HG03342 (cell line): ENCODE results near the gene CHD2.
"Not testable (repeated sequence)": the region's sequence is repeated elsewhere in the genome, so short reads cannot be mapped to it uniquely, and the experiment has no call there.

ENCODE experiments used
- ATAC-seq: cut with Tn5 transposase; IDR thresholded peaks from one replicate; pipeline ENCODE4 v1.9.1; 2021; ENCODE audit warnings: mild to moderate bottlenecking, moderate library complexity; ENCODE audit not compliant: unreplicated experiment

CHD2 gene

DNA sequence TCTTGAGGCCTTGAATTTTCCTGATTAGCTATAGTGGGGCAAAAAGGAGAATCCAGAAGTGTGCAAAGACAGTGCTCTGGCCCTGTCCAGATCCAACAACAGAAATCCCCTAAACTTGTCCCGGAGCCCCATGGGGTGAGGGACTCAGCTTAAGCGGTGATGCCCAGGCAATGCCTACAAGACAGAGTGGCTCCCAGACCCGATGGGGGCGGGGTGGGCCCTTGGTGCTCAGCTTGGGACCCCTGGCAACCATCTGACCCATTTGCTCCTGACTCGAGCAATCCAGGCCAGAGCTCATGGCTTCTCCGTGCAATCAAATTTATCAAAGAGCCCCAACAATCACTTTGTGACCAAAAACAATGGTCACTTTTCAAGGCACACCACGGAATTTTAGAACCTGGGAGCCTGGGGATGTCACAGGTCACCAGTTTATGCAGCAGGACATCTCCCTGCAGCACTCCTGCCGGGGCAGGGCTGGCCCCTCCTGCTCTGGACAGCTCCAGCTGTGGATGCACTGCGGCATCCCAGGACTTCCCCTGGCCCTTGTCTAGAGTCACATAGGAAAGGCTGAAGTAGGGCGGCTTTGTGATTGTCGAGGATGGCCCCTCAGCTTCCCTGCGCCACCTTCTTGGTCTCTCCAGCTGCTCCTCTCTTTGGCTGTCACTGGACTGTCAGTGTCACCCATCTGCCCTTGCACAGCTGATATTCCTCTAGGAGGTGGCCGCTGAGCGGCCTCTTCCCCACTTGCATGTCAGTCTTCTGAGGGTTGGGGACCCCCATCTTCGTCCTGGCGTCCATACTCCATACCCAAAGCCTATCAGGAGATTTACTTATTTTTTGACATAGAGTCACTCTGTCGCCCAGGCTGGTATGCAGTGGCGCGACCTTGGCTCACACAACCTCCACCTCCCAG lies 160.5 kb downstream of the CHD2 start:
- ATAC-seq, result no peak

DNA sequence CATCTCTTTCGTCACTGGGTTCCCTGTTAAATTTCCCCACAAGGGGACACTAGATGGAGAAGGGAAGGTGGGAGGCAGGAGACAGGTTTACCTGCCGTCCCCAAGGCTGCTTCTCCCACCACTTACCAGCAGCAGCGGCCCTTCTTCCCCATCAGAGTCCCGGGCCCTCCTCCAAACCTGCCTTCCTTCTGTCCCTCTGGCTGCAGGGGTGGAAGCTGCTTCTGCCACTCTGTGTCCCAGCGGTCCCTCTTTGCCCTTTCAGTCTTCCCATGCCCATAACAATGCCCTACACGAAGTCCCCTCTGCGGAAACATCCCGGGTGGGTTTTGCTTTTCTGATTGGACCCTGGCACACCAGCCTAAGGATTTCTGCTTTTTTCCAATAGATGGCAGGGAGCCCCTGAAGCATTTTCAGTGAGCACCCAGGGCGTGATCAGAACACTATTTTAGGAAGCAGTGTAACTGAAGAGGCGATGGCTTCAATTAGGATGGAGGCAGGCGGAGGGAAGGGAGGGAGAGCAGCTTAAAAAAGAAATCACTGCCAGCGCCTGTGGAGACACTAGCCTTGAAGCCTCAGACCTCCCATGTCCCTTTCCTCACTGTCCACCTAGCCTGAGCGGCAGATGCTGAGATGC lies 162.6 kb downstream of the CHD2 start:
- ATAC-seq, result not testable (repeated sequence)

DNA sequence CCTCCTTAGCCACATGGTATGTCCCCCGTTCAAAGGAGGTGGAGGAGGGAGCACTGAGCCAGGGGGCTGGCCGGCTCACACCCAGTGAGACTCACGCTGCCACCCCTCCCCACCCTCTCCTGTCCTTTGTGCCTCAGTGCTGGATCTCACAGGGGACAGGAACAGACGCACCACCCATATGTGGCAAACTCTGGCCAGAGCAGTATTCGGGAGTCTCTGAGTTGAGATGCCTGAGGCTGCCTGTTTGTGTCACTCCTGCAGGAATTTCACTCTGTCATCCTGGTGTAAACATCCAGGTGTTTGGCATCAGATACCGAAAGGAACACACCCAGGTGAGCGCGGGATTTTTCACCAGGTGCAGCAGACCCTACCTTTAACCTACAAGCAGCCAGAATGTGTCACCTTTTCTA lies 163.1 kb downstream of the CHD2 start:
- no peak for ATAC-seq

DNA sequence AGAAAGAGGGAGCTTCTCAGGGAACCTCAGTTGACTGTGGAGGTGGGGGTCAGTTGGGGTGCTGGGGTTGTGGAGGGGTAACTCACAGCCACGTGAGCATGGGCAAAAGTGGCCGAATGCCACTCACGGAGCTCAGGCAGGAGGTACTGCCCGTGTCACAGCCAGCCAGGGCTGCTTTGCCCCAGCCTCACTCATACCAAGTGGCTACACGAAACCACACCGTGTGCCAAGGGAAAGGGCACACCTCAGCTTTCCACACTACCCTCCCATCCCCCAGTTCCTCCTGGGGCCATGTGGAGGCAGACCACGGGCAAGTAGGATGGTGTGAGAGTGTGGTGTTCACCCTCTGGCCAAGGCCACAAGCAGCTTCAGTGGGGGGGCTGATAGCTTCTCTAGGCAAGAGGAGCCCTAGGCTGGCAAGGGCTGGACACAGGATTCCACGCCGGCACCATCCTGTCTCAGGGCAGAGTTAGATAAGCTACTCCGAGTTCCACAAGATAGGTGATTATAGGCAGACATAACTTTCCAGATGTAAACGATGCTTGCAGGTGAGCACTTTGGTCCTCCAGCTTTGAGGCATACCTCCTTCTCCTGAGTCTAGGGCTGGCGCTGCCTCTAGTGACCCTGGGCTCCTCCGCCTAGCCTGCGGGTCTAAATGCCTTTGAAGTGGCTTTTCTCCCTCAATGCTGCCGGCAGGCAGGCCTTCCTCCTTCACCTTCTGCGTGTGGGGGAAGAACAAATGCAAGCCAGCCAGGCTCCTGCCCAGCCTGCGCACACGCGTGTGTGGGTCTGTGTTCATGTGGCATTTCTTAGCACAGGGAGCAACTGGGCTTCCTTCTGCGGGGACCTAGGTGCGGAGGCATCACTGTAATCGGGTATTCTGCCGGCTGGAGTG lies 163.9 kb downstream of the CHD2 start:
- no peak for ATAC-seq

- no peak for ATAC-seq
Measured at GRCh38 chr15:93065641-93066045, 165.5 kb downstream of the CHD2 start.

DNA sequence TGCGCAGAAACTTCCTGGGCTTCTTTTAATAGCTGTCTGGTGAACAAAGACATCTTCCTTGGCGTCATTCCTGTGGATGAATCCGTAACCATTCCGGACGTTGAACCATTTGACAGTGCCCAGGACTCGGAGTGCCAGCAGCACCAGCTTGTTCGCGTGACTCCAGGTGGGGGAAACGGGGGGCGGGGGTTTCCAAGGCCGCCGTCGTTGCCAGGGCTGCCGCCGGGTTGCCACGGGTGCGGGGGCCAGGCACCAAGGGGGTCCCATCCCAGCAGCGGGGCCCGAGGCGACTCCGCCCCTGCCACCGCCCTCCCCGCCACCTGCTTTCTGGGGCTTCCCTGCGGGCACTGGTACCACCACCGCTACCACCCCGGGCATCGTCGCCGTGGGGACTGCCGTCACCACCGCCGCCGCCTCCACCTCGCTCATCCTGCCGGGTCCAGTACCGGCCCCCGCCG lies 166.1 kb downstream of the CHD2 start:
- no peak for ATAC-seq

DNA sequence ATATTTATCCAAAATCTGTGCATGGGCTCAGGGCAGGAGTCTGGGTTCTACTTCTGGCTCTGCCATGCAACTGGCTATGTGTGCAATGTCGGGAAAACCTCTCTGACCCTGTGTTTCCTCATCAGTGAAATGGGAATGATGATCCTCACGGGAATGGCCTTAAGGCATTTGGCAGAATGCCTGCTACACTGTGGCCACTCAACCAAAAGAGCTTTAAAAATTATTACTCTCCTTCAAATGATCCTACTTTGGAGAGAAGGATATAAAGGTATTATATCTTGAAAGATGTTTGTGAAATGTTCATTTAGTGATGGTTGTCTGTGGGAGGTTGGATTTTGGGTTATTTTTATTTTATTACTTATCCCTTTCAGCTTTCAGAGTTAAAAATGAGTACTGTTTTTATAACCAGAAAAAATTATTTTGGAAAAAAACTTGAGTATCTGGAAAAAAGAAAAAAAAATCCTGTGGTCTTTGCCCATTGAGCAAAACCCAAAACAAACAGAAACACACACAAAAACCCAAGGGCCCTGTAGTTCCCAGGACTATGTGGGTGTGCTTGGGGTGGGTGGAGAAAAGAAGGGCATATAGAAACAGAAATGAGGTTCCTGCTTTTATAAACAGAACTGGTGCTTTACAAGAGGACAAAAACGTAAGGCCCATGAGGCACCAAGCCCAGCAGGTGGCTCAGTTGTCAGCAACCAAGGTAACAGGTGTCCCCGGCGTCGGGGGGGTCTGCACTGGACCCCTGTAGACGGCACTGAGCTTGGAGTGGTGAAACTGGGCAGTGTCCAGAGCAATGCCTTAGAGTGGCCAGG lies 166.9 kb downstream of the CHD2 start:
- no peak for ATAC-seq

- ATAC-seq, result no peak
Measured at GRCh38 chr15:93067649-93068085, 167.5 kb downstream of the CHD2 start.

DNA sequence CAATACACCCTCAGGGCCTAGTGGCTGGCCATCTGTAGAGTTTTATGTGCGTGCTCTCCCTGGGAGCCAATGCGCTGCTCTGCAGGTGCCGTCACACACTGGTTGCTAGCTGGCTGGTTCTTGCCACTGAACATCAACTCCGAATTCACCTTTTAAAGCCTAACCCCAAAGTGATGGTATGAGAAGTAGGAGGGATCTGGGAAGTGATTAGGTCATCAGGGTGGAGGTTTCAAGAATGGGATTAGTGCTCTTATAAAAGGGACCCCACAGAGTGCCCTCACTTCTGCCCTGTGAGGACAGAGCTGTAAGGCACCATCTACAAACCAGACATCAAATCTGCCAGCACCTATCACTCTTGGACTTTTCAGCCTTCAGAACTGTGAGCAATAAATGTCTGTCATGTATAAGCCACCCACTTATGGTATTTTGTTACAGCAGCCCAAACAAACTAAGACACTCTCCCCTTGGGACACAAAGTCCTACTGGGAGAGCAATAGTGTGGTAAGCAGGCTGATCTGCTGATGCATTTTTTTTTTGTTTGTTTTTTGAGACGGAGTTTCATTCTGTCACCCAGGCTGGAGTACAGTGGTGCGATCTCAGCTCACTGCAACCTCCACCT lies 168.6 kb downstream of the CHD2 start:
- no peak for ATAC-seq

- ATAC-seq, result no peak
Measured at GRCh38 chr15:93070132-93070531, 170.0 kb downstream of the CHD2 start.

- ATAC-seq, result no peak
Measured at GRCh38 chr15:93070551-93071296, 170.6 kb downstream of the CHD2 start.

DNA sequence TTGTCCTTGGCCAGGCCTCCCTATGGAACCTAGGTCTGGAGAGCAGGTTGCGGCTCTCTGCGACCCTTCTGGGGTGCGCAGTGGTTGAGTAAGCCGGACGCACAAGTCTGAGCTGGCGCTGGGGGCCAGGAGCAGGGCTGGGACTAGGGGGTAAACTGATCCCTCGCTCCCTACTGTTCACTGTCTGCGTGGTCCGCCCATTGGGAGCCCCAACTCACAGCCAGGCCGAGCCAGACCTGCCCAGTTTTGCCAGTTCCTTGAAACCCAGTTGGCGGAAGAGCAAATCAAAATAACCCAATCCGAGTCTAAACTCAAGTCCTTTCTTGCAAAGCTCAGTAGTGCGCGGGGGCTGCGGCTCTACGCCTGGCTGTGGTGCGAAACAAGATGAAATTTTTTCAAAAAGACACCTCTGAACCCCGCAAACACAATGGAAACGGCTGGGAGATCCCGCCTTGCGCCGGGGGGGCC lies 171.4 kb downstream of the CHD2 start:
- ATAC-seq, result no peak

- ATAC-seq, result no peak
Measured at GRCh38 chr15:93072011-93072410, 171.9 kb downstream of the CHD2 start.

- no peak for ATAC-seq
Measured at GRCh38 chr15:93072411-93073394, 172.6 kb downstream of the CHD2 start.

- ATAC-seq, result no peak
Measured at GRCh38 chr15:93073465-93073952, 173.4 kb downstream of the CHD2 start.

DNA sequence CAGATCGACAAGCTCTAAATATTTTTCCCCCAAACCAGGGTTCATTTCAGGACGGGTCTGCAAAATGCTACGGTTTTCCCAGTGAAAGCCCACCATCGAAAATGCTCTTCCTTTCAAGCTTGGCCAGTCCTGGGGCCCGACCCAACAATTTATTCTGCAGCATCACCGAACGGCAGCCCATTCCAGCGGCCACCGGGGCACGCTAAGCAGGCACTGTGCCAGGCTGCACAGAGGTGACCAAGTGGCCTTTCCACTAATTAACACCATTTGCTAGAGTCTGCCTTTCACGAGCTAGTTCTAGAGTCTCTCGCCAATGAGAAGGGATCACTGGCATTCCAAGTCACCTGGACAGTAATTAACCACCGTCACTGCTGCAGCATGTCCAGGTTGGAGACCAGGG lies 174.5 kb downstream of the CHD2 start:
- no peak for ATAC-seq

DNA sequence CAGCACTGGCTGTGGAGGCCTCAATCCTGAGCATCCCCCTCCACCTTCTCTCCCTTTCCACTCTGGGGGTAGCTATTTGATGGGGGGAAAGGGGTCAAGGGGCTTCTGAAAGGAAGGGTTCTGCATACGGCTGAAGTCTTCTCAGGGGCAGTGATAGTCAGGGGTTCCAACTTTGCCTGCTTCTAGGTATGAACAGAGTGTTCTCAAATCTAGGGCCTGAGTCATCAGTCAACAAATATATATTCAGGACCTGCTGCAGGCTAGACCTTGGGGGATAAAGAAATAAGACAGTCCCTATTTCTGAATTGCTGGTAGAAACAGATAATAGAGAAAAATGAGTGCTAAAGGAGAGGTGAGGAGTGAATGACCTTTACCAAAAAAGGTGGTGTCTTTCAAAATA lies 176.1 kb downstream of the CHD2 start:
- ATAC-seq, result no peak

GRCh38 chr15:93076875-93077274 lies 176.8 kb downstream of the CHD2 start:
- ATAC-seq, result no peak
